OCI-LY7 (cell line): ENCODE results near the gene IFI30.

Experiments used
- EZH2phosphoT487 ChIP-seq: fragments of 200-600 bp; sonication (generic); IDR thresholded peaks from 2 replicates; pipeline ENCODE4 v1.6.1; 2018; ENCODE audit warnings: low read depth, borderline replicate concordance, mild to moderate bottlenecking, mixed run types, antibody characterized with exemption, low read length, moderate library complexity, mixed read lengths
- TF ChIP-seq, protein P1 (sequence below): fragments of 200-600 bp; sonication (generic); conservative IDR thresholded peaks from 2 replicates; pipeline ENCODE4 v1.5.1; 2014; ENCODE audit warnings: mild to moderate bottlenecking, antibody characterized with exemption, low read length, moderate library complexity, mixed read lengths

DNA sequence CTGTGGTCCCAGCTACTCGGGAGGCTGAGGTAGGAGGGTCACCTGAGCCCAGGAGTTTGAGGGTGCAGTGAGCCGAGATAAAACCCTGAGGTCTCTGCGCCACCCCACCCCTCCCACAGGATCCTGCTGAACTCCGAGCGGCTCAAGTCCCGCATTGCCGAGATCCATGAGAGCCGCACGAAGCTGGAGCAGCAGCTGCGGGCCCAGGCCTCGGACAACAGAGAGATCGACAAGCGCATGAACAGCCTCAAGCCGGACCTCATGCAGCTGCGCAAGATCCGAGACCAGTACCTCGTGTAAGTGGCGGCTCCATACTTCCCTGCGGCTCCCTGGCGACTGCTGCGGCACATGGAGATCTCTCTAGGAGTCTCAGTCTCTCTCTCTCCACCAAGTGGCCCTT is 6.6 kb upstream of the IFI30 start:
- TF ChIP-seq, protein P1, sequence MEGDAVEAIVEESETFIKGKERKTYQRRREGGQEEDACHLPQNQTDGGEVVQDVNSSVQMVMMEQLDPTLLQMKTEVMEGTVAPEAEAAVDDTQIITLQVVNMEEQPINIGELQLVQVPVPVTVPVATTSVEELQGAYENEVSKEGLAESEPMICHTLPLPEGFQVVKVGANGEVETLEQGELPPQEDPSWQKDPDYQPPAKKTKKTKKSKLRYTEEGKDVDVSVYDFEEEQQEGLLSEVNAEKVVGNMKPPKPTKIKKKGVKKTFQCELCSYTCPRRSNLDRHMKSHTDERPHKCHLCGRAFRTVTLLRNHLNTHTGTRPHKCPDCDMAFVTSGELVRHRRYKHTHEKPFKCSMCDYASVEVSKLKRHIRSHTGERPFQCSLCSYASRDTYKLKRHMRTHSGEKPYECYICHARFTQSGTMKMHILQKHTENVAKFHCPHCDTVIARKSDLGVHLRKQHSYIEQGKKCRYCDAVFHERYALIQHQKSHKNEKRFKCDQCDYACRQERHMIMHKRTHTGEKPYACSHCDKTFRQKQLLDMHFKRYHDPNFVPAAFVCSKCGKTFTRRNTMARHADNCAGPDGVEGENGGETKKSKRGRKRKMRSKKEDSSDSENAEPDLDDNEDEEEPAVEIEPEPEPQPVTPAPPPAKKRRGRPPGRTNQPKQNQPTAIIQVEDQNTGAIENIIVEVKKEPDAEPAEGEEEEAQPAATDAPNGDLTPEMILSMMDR = no peak
- TF ChIP-seq EZH2phosphoT487 = no peak
